PC-9 (cell line): ENCODE results near the gene TNFRSF9. TPM values are rescaled to one million over a fixed set of nuclear protein-coding genes. Genes with fewer than 3 reads are reported as not detected.
"Not testable (repeated sequence)": the region's sequence is repeated elsewhere in the genome, so short reads cannot be mapped to it uniquely, and the experiment has no call there.

Experiments used
- BruUV-seq: library from RNA; stranded (reverse); fragments of 400-500 nt; replicated peaks from 2 replicates; lab custom pipeline; 2021; lab: Mats Ljungman, UMichigan
- CTCF ChIA-PET: fragments of 300-600 bp; sonication (Branson Sonifier 250); formaldehyde crosslinking; loops from one replicate; lab custom pipeline; 2022; ENCODE audit warnings: antibody characterized with exemption; lab: Charles Lee
- POLR2A ChIA-PET: fragments of 300-600 bp; sonication (Branson Sonifier 250); formaldehyde crosslinking; loops from one replicate; lab custom pipeline; 2022; ENCODE audit warnings: antibody characterized with exemption; ENCODE audit not compliant: unreplicated experiment; lab: Charles Lee
- DNase-seq, 2 experiments: peaks; one replicate each; pipeline versions ENCODE4 v3.0.0 to v3.0.0-alpha.2; 2015 to 2022; ENCODE audit warnings: mixed read lengths in 1 of 2
- H2AFZ ChIP-seq: fragments of 200-600 bp; sonication (generic); 2 replicates; pipeline ENCODE4 v1.8.1; 2017; ENCODE audit warnings: antibody characterized with exemption
- H3F3A ChIP-seq: fragments of 200-600 bp; sonication (generic); 2 replicates; pipeline ENCODE4 v1.8.1; 2017; ENCODE audit warnings: antibody characterized with exemption, mild to moderate bottlenecking, low read depth; ENCODE audit not compliant: insufficient read depth
- H3K27ac ChIP-seq: fragments of 200-600 bp; sonication (generic); 2 replicates; pipeline ENCODE4 v1.6.1; 2016; ENCODE audit warnings: mixed run types
- H3K27me3 ChIP-seq: fragments of 200-600 bp; sonication (generic); 2 replicates; pipeline ENCODE4 v1.6.1; 2016; ENCODE audit warnings: low read depth, mixed run types; ENCODE audit not compliant: insufficient read depth
- H3K36me3 ChIP-seq: fragments of 200-600 bp; sonication (generic); 2 replicates; pipeline ENCODE4 v1.6.1; 2016; ENCODE audit warnings: low read depth, mixed run types
- H3K4me1 ChIP-seq: fragments of 200-600 bp; sonication (generic); replicated peaks from 2 replicates; pipeline ENCODE4 v1.6.1; 2016; ENCODE audit warnings: mixed run types; ENCODE audit not compliant: insufficient read depth
- H3K4me2 ChIP-seq: fragments of 200-600 bp; sonication (generic); 2 replicates; pipeline ENCODE4 v1.6.1; 2017; ENCODE audit warnings: mixed run types
- H3K4me3 ChIP-seq: fragments of 200-600 bp; sonication (generic); 2 replicates; pipeline ENCODE4 v1.6.1; 2016; ENCODE audit warnings: mixed run types
- H3K79me2 ChIP-seq: fragments of 200-600 bp; sonication (generic); 2 replicates; pipeline ENCODE4 v1.6.1; 2017; ENCODE audit warnings: low read depth, mixed run types
- H3K9me2 ChIP-seq: fragments of 200-600 bp; sonication (generic); 2 replicates; pipeline ENCODE4 v1.8.1; 2017; ENCODE audit warnings: mild to moderate bottlenecking; ENCODE audit not compliant: insufficient read depth
- H3K9me3 ChIP-seq: fragments of 200-600 bp; sonication (generic); 2 replicates; pipeline ENCODE4 v1.8.1; 2016; ENCODE audit warnings: low read depth; ENCODE audit not compliant: insufficient read depth
- H4K20me1 ChIP-seq: fragments of 200-600 bp; sonication (generic); 2 replicates; pipeline ENCODE4 v1.8.1; 2017; ENCODE audit not compliant: insufficient read depth
- CTCF ChIP-seq: fragments of 200-600 bp; sonication (generic); conservative IDR thresholded peaks from 2 replicates; pipeline ENCODE4 v1.6.1; 2017; ENCODE audit warnings: mixed run types, antibody characterized with exemption, mild to moderate bottlenecking, moderate library complexity
- EZH2 ChIP-seq: fragments of 200-600 bp; sonication (generic); IDR thresholded peaks from 2 replicates; pipeline ENCODE4 v1.8.0; 2017; ENCODE audit warnings: antibody characterized with exemption, low read depth
- intact Hi-C: fragments of 100-400 bp; cut with micrococcal nuclease; formaldehyde crosslinking; loops from one replicate; pipeline ENCODE4 v1.10.0; 2022; ENCODE audit not compliant: unreplicated experiment
- total RNA-seq: library from RNA; stranded (reverse); gene quantifications from 2 replicates; pipeline ENCODE4 v1.2.3, GENCODE V29; 2021

Gene TNFRSF9
- total RNA-seq, 1 experiment from 2014 or later: 0.70 TPM

DNA sequence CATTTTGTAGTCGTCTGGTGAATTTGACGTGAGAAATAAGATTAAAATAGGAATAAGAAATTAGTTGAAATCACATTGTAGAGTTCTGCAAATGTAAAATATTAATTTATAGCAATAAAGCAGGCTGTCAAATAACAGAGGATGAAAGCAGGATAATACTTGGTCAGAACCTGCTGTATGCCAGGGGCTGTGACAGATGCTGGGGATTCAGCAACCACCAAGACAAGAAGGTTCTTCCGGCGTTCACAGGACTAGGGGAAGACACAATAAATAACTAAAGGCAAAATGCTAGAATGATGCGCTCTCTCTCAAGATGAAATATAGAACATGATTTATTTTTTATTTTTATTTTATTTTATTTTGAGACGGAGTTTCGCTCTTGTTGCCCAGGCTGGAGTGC is 14.0 kb upstream of the TNFRSF9 start:
- H2AFZ ChIP-seq: peak overlapping the region; percentile 90
- peak overlapping the region; percentile 96 for H3K4me2 ChIP-seq
- no peak for TF ChIP-seq EZH2
- TF ChIP-seq CTCF: no peak
- H3K79me2 ChIP-seq: 0 out of 2 replicates have a peak, but pooled peaks cover 2% of the 10 kb centered on the region
- H3K4me1 ChIP-seq: peaks cover 4% of the 10 kb centered on the region; the same call in 1 of the 2 replicates
- peaks cover 22% of the 10 kb centered on the region for H3F3A ChIP-seq
- ChIA-PET POLR2A (no interaction called here), CTCF (no interaction called here)
- peak overlapping the region; percentile 96 for H3K4me3 ChIP-seq
- H3K27ac ChIP-seq: peak overlapping the region; percentile 81
- DNase-seq: no peak
- intact Hi-C loops: no loop called here
- H3K9me3 ChIP-seq: no peaks in the 10 kb centered on the region
- TSS peak; percentile 93 for BruUV-seq
- no peaks in the 10 kb centered on the region for H3K9me2 ChIP-seq
- no peaks in the 10 kb centered on the region for H3K27me3 ChIP-seq
- H3K36me3 ChIP-seq: no peaks in the 10 kb centered on the region
- H4K20me1 ChIP-seq: no peaks in the 10 kb centered on the region

DNA sequence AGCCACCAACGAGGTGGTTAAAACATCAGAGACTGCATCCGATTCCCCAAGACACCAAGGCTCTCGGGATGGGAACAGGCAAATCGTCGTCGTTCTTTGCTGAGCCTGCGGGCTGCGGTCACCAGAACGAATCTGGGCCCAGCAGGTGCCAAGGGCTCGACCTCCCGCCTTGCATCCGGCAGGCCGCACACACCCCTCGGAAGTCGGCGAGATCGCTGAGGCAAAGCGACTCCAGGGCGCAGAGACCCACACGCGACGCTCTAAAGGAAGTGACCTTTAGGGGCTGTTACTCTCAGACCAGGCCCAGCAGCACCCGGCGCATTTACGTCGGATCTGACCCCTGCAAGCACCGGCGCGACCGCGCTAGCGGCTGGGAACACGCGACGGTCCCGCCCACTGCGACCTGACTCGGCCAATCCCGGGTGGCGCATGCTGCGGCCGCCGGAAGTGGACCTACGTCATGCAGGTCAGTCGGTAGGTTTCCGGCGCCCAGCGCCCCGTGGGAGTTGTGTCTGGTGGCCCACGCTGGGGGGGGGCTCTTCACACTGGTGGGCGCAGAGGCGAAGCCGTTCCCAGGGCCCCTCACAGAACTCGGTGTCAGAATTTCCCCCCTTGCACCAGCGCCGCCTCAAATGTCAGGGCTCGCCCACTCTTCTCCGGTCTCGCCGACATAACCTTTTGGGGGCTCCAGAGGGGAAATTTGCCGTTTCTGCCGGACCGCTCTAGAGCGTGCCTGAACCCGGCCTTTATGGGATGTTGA is 13.4 kb upstream of the TNFRSF9 start:
- Histone ChIP-seq H3K36me3 (no peaks in the 10 kb centered on the region), H2AFZ (peak overlapping the region; percentile 90), H3K79me2 (0 out of 2 replicates have a peak, but pooled peaks cover 2% of the 10 kb centered on the region), H3K27me3 (no peaks in the 10 kb centered on the region), H3F3A (peaks cover 22% of the 10 kb centered on the region), H3K4me1 (no peaks in the 10 kb centered on the region; the same call in 1 of the 2 replicates), H3K27ac (peak overlapping the region; percentile 81), H3K9me2 (no peaks in the 10 kb centered on the region), H3K4me2 (peak overlapping the region; percentile 96), H4K20me1 (no peaks in the 10 kb centered on the region), H3K9me3 (no peaks in the 10 kb centered on the region), H3K4me3 (peak overlapping the region; percentile 96)
- peak; percentile 81 to 93 for DNase-seq
- intact Hi-C loops: no loop called here
- TF ChIP-seq CTCF (no peak), EZH2 (no peak)
- ChIA-PET CTCF (no interaction called here), POLR2A (no interaction called here)
- no TSS peak for BruUV-seq

GRCh38 chr1:7952791-7953190 is 12.2 kb upstream of the TNFRSF9 start:
- peaks cover 22% of the 10 kb centered on the region for H3F3A ChIP-seq
- H3K4me3 ChIP-seq, intact Hi-C loops, H2AFZ ChIP-seq, H3K79me2 ChIP-seq, H3K27me3 ChIP-seq, POLR2A ChIA-PET, H3K36me3 ChIP-seq, H3K9me3 ChIP-seq, BruUV-seq, H3K27ac ChIP-seq, DNase-seq, H3K9me2 ChIP-seq, H3K4me2 ChIP-seq, H3K4me1 ChIP-seq, CTCF ChIA-PET, H4K20me1 ChIP-seq: not testable (repeated sequence)
